SW 1271 (cell line): ENCODE data around the gene SUGP2.

Source experiments
- DNase-seq, 2 experiments: peaks; one replicate each; lab custom pipeline; 2025; lab: John Stamatoyannopoulos, UW

The SUGP2 gene

GRCh38 chr19:18951721-18952281, 81.5 kb downstream of the SUGP2 start:
- no peak for DNase-seq

- DNase-seq = no peak
Observed at GRCh38 chr19:18949858-18950257, 83.5 kb downstream of the SUGP2 start.

- no peak for DNase-seq
Observed at GRCh38 chr19:18948976-18949356, 84.4 kb downstream of the SUGP2 start.

- no peak for DNase-seq
Observed at GRCh38 chr19:18948075-18948975, 85.0 kb downstream of the SUGP2 start.

GRCh38 chr19:18946918-18947317, 86.4 kb downstream of the SUGP2 start:
- no peak for DNase-seq

- DNase-seq = no peak
Observed at GRCh38 chr19:18946335-18946734, 87.0 kb downstream of the SUGP2 start.

- no peak for DNase-seq
Observed at GRCh38 chr19:18945297-18945696, 88.0 kb downstream of the SUGP2 start.

- no peak for DNase-seq
Observed at GRCh38 chr19:18943465-18943864, 89.9 kb downstream of the SUGP2 start.

GRCh38 chr19:18942692-18943091, 90.6 kb downstream of the SUGP2 start:
- no peak for DNase-seq

- no peak for DNase-seq
Observed at GRCh38 chr19:18941628-18942354, 91.5 kb downstream of the SUGP2 start.
